HG03039 (cell line): ENCODE data around the gene CXCL16.
A peak's percentile ranks its signal among the peaks of the same experiment; 100 is the strongest.
"Not testable (repeated sequence)": the region's sequence is repeated elsewhere in the genome, so short reads cannot be mapped to it uniquely, and the experiment has no call there.

Experiments
- ATAC-seq: cut with Tn5 transposase; IDR thresholded peaks from one replicate; pipeline ENCODE4 v1.9.1; 2021; ENCODE audit warnings: mild to moderate bottlenecking, moderate library complexity; ENCODE audit not compliant: unreplicated experiment

Gene CXCL16

DNA sequence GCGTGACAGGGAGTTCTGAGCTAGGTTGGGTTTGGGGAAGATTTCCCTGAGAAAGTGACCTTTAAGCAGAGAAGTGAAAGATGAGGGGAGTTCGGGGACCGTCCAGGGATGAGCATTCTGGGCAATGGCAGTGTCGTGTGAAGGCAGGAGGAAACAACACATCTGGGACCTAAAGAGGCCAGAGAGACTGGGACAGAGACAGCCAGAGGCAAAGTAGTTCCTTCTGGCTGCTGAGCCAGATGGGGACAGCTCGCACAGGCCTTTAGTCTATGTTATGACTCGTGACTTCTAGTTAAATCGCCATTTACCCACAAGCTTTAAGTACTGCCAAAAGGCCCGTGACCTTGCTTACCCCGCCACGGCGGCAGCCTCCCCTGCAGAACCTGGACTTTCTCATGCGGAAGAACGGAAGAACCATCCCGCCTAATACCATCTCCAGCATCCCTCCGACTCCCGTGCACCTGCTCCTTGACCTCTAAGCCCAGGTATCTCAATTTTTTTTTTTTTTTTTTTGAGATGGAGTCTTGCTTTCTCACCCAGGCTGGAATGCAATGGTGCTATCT is 17.0 kb downstream of the CXCL16 start:
- ATAC-seq = no peak

DNA sequence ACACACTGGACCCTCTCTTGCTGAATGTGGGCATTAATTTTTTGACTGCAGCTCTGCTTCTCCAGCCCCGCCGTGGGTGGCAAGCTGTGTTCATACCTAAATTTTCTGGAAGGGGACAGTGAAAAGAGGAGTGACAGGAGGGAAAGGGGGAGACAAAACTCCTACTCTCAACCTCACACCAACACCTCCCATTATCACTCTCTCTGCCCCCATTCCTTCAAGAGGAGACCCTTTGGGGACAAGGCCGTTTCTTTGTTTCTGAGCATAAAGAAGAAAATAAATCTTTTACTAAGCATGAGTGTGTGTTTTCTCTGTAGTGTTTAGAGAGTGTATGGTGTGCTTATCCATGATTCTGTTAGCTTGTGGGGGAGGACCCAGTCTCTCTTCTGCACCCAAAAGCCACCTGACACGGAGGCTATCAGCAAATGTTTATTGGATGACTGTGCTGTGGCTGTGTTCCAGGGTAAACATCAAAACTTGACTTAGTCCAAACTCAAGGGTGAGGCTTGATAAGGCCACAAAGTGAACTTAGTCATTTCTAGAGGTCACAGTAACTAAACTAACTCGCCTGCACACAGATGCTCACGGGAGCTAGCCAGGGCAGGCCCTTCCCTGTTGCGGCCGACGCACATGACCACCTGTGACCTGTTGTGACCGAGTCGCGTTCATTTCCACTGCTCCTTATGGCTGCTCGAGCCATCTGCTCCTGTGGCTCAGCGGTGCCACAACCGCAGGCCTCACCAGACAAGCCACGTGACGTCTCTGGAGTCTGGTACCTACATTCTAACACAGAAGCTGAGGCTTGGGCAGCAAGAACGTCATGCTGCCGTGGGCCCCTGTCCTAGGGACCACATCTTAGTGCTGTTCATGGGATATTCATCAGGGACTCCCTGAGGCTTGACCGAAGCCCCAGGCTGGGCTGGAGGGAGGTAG is 18.3 kb downstream of the CXCL16 start:
- ATAC-seq = no peak

DNA sequence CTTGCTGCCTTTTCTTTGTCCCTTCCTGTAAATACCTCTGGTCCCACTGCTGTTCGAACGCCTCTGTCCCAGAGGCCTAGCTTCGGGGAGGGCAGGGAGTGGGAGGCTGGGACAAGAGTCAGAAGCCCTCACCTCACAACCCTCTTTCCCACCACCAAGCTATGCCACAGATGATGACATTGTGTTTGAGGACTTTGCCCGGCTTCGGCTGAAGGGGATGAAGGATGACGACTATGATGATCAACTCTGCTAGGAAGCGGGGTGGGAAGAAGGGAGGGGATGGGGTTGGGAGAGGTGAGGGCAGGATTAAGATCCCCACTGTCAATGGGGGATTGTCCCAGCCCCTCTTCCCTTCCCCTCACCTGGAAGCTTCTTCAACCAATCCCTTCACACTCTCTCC is 18.9 kb downstream of the CXCL16 start:
- no peak for ATAC-seq

DNA sequence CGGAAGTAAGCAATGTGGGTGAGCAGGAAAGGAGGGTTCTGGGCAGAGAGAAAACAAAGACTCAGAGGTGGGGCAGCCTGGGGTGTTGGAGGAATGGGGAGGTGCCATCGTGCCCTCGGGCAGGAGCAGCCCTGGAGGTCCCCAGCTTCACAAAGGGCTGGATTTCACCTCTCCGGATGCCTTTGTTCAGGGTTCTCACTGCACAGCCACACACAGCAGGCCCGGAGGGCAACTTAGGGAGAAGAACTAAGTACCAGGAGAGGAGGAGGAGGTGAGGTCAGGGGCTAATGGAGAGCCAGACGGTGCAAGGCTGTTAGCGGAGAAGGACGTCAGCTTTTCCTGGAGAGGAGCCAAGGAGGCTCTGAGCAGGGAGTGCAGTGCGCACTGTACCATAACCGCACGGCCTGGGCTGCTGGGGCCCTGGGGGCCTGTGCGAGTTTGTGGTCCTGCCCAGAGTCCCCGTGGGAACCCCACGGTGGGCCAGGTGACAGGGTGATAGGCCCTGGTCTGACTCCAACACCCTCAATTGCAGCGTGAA is 20.0 kb downstream of the CXCL16 start:
- no peak for ATAC-seq

DNA sequence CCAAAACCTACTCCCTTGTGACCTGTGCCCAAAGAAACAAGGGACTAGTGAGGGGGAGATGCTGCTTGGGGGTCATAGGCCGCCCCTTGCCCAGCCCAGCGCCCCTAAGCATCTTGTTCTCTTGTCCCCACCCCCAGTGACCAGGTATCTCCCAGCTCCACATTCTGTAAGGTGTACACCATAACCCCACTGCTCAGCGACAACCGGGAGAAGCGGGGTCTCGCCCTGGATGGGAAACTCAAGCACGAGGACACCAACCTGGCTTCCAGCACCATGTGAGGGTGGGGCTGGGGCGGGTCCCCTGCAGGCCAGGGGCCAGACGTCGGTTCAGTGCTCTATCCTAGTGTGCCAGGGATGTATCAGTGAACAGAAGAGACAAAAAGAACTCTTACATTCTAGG is 20.6 kb downstream of the CXCL16 start:
- ATAC-seq = no peak

DNA sequence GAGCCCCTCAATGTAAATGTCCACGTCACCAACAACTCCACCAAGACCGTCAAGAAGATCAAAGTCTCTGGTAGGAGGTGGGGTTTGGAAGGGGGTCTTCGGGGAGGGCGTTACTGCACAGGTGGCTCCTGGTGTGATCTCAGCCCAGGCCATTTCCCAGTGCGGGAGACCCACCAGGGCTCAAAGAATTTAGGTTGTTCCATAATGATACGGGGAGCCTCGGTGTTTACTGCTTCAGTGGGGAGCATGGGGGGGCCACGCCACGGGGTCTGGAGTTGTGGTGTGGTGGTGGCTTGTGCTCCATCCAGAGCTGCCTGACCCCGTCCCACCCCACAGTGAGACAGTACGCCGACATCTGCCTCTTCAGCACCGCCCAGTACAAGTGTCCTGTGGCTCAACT is 21.5 kb downstream of the CXCL16 start:
- no peak for ATAC-seq

DNA sequence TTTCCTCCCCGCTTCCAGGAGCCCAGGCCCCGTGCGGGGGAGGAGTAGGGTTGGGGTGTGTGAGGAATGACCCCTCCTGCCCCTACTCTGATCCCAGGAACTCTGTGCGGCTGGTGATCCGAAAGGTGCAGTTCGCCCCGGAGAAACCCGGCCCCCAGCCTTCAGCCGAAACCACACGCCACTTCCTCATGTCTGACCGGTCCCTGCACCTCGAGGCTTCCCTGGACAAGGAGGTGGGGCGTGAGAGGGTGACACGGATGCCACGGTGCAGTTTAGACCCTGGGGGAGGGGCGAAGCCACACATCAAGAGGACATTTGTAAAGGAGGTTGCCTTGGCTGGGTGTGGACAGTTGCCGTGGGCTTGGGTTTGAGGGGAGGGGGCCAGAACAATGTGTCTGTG is 21.9 kb downstream of the CXCL16 start:
- no peak for ATAC-seq

DNA sequence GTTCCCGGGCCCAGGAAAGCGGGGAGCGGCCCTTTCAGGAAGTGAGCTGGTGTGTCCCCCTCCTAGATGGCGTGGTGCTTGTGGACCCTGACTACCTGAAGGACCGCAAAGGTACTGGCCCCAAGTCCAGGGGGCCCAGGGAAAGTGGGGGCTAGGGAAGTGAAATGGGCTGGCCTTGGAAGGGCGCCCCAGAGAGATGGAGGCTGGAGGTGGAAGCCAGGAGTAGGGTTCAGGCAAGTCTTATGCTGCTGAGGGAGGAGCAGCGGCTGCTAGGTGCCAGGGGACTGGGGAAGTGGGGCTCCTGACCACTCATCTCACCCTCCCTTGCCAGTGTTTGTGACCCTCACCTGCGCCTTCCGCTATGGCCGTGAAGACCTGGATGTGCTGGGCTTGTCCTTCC is 23.6 kb downstream of the CXCL16 start:
- no peak for ATAC-seq

DNA sequence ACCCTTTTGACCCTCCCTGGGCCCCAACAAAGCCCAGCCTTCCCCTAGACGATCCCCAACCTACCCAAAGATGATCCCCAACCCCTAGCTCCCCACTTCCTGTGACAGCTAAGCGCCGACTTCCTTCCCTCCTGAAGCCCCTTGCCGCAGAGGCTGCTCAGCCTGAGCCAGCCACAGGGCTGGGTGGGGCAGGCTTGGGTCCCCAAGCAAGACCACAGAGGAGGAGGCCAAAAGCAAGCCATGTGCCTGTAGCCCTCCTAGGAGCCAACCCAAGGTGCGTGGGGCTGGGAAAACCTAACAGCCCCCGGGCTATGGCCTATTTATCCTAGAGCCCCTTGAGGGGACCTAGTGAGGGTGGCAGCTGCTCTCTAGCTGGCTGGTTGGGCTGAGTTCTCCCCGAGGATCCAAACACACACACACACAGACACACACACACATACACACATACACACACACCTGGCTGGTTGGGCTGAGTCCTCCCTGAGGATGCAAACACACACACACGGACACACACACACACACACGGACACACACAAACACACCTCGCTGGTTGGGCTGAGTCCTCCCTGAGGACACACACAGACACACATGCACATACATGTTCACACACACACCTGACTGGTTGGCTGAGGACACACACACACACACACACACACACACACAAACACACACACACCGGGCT is 24.5 kb downstream of the CXCL16 start:
- no peak for ATAC-seq

DNA sequence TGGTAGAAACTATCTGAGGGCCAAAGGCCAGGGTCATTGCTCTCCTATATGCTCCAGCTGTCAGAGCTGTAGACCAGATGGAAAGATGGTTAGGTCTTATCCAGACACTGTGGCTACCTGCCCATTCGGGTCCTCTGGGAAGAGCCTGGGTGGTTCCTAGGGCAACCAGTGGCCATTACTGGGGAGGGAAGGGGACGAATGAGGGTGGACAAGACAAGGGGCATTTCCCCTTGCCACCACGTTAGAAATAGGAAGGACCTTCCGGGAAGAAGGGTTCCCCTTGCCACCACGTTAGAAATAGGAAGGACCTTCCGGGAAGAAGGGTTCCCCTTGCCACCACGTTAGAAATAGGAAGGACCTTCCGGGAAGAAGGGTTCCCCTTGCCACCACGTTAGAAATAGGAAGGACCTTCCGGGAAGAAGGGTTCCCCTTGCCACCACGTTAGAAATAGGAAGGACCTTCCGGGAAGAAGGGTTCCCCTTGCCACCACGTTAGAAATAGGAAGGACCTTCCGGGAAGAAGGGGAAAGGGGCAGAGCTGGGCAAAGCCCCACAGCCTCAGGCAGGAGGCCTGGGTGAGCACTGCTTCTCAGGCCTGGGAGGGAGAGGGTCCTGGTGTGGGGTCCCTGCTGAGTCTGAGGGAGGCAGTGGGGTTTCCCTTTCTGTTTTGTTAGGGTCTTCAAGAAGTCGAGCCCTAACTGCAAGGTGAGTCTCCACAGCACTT is 25.2 kb downstream of the CXCL16 start:
- ATAC-seq = not testable (repeated sequence)

DNA sequence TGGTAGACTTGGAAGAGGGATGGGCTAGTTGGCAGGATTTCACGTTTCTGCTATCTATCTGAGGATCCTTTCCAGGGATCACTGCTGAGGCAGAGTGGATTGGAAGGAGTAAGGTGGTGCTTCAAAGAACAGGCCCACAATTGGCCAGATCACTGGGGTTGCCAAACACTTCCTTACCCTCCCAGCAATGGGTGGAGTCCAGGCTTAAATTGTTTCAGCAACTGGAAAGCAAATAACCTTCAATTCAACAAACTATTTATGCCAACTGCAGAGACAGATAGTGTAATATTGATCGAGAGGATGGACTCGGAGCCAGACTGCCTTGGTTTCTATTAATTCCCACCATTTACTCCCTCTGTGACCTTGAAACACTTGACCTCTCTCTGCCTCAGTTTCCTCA is 27.2 kb downstream of the CXCL16 start:
- no peak for ATAC-seq

DNA sequence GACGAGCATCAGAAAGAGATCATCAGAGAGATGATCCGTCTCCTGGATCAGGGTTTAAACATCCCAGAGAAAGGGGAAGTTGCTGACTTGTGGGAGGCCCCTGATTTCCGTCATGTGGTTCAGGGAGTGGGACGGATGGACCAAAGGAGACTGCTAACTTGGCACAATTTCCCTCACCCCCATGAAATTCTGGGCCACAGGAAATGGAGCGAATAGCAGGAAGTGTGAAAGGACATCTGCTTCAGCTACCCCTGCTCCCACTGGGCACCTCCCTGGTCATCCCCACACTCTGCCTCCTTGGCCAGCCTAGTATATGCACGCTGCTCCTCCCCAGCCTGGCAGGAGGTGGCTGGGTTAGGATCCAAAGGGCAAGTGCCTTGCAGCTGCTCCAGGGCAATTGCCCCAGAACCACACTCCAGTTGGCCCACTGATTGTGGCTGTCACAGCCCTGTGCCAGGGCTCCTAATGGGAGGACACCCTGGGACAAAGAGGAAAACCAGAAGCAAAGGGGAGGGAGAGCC is 28.0 kb downstream of the CXCL16 start:
- no peak for ATAC-seq

DNA sequence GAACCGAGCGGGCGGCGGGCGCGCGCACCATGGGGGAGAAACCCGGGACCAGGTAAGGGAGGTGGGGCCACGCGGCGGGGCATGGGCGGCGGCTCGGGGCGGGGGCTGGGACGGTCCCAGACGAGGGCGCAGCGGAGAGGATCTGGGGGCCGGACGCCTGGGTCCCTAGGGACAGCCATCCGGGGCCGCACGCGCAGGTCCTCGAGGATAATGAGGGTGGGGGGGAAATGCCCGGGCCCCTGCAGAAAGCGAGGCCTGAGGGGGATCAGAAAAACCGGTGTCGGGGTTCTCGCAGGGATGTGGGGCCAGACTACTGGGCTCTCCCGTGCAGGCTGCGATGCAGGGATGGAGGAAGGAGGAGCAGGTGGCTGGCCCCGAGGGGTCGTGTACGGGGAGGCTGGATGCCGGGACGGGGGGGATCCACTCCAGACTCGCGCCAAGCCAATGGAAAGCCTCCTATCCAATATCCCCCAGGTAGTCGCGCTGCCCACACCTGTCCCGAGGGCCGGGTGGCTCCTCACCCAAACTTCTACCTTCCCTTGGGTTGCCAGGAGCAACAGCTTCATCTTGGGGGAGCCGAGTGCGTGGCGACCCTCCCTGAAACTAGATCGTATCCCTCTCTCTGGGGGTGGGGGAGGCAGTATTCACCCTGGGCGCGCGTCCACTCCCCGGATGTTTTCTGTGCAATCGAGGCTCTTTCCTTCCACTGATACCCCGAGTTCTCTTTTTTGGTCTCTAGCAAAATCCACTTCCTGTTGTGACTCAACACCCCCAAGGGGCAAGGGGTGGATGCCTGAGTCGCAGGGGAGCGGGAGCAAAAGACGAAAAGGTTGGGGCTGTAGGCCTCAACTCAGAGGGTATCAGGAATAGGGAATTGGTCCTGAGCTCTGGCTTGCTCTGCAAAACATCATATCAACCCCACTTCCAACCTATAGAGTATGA is 28.8 kb downstream of the CXCL16 start:
- no peak for ATAC-seq

DNA sequence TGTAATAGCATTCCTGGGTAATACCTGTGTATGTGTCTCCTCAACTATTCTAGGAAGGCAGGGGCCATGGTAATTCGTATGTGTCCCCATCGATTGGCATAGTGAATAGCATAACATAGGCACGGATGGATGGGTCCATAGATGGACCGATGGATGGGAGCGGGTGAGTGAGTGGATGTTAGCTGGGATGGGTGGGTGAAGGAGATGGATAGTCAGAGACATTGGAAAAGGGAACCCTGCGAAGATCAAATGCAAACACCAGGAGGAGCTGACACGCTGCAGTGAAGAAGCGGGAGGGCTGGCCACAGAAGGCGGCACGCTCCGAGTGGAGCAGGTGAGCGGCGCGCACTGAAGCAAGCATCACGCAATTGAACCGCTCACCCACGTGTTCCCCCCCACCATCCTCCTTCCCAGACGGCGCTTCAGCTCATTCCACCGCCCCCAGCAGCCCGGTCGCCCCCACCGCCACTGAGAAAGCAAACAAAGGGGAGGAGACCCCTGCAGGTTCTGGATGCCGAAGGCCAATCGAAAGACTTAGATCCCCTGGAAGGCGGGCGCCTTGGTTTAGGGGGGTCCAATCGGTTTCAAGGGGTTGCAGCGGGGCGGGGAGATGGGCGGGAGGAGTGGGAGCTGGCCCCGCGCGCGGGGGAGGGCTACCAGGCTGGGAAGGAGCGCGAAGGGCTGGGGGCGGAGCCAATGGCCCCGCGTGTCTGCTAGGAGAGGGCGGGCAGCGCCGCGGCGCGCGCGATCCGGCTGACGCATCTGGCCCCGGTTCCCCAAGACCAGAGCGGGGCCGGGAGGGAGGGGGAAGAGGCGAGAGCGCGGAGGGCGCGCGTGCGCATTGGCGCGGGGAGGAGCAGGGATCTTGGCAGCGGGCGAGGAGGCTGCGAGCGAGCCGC is 29.7 kb downstream of the CXCL16 start, which contains the start of gene ARRB2:
TSS of gene ARRB2 (plus strand) at position 839 of the 899 bp plus-strand sequence. CDS start 90 bp downstream, outside the sequence.
- ATAC-seq = peak; percentile 81

DNA sequence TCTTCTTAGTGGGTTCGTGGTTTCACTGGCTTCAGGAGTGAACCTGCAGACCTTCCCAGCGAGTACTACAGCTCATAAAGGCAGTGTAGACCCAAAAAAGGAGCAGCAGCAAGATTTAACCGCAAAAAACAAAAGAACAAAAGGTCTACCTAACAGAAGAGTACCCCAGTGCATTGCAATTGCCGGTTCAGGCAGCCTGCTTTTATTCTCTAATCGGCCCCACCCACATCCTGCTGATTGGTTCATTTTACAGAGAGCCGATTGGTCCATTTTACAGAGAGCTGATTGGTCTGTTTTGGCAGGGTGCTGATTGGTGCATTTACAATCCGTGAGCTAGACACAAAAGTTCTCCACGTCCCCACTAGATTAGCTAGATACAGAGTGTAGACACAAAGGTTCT is 31.3 kb downstream of the CXCL16 start:
- ATAC-seq = no peak

DNA sequence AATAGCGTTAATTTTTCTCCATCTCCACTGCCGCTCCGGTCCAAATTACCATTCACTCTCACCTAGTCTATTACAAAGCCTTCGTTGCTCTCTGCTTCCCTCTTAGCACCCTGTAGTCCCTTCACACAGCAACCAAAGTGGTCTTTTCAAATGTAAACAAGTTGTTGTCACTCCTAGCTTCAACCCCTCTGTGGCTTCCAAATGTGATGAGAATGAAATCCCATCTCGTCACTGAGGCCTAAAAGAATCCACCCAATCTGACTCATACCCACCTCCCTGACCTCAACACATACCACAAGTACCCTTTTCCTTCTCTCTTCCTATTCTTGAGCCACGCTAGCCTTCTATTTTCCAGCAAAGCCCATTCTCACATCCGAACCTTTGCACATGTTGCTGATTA is 33.6 kb downstream of the CXCL16 start:
- ATAC-seq = no peak

DNA sequence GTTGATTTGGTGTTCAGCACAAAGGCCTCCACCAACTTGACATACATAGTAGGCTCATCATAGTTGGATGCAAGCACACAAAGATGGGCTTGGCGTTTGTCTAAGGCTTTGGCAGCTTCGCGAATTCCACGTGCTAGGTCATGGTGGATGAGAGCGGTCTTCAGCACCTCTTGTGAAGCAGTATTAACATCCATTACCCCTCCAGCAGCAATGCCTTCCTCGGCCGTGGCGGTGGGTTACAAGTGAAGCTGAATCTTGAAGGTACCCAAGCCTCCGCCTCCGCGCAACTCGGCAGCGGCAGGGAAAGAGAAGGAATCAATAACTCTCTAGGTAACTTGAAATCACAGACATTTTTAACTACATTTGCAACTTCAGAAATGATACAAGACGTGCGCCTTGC is 34.7 kb downstream of the CXCL16 start:
- ATAC-seq = no peak

DNA sequence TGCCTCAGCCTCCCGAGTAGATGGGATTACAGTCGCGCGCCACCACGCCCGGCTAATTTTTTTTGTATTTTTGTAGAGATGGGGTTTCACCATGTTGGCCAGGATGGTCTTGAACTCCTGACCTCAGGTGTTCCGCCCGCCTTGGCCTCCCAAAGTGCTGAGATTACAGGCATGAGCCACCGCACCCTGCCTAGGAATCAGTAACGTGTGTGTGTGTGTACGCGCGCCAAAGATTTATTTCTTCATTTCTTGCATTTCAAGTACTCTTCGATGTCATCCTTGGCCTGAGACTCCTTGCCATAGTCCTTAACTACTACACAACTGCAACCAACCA is 35.2 kb downstream of the CXCL16 start:
- not testable (repeated sequence) for ATAC-seq

DNA sequence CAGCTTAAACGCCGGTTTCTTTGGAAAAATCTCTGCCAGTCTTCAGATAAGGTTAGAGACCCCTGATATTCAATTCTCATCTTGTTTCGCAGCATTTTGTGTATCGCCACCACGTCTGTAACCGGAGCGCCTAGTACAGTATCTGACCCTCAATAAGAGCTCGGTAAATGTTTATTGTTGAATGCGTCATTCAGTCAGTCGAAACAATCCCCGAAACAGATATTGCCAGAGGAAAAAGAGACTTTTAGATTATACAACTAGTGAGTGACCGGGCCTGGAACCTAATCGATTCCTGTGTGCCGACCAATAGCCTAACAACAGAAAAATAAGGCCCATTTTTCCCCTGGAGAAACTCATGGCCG is 36.4 kb downstream of the CXCL16 start:
- ATAC-seq = no peak
